NCI-H187 (cell line): ENCODE results near the gene MYH14.
"Not testable (repeated sequence)": the region's sequence is repeated elsewhere in the genome, so short reads cannot be mapped to it uniquely, and the experiment has no call there.

Experiments
- DNase-seq, 2 experiments: peaks; one replicate each; lab custom pipeline; 2025; lab: John Stamatoyannopoulos, UW

MYH14 gene

DNA sequence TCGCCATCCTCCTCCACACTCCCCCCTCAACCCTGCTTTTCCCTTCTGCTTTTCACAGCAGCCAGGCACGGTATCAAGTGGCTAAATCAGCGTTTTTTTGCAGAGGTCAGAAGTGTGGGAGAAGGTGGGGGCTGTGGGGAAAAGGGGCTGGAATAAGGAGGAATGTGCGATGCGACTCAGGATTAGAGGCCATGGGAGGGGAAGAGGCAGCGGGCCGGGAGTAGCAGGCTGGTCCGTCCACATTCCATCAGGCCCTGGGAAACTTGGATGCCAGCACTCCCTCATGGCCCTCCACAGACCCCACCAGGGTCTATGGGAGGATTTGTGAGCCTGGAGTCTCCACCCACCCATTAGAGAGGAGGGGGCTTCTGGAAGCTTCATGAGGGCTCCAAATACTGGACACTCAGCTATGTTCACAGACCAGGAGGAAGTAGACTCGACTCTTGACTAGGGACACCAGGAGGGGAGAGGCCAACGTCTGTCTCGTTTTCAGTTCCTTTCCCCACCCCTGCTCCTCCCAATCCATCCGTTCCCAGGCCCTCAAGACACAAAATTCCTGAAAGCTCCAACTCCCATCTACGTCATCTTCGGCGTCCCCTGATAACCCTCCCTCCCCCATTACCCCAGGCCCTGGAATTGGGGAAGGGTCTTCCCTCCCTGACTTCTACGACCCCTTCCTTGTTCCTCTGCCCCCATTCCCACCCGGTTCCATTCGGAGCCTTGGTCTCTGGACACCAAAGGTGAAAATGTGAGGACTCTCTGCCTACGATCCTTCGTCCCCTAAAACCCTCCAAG is 129.0 kb downstream of the MYH14 start:
- no peak for DNase-seq

DNA sequence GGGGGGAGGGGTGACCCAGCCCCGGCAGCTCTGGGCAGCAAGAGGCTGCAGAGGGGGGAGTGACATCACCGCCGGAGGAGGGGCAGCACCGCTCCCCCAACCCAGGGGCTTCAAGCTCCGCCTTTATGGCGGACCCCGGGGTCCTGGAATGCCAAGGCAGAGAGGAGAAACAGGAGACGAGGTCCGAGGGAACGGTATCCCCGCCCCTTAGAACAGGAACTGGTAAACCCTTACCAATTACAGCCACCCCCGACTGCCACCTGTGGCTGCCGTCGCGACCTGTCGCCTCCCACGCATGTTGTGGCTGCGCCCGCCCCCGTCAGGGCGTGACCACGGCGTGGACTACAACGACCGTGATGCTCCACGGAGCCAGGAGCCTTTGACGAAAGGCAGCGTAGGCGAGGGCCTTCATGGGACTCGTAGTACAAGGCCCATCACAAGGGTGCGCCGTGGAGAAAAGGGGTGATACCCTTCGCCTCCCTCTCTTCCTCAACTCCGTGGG is 129.9 kb downstream of the MYH14 start:
- peak; percentile 85 to 99 for DNase-seq

DNA sequence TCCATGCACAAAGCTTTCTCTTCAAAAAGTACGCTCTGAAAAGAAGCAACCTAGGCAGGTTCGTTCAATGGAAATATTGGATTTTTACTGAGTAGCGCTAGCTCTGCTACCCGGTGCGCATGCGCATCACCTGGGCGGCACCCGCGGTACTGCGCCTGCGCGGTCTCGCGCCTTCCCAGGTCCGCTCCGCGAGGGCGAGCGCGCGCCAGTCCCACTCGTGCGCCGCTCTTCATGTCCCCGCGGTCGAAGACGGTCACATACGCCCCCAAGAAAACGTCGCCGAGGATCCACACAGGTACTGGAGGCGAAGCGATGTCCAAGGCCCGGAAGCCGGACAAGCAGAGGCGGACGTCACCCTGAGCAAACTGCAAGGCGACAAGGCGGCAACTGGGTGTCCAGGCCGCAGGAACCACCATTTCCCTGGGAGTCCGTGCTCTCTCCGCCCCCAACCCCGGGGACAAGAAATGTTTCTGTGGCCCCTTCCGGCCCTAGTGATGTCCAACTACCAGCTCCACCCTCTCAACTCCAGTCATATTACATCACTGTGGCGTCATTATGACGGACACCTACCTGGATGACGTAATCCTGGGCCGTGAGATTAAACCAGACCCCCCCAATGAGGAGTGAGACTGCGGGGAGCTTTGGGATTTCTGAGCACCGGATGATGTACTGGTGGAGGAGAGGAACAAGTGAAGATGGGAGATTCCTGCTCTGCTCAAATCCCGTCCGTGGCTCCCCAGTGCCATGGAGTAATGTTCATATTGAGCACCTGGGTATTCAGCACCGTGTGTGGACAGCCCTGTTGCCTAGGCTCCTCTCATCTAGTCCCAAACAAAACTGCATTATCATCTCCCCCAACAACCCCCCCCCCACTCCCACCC is 130.6 kb downstream of the MYH14 start:
- DNase-seq: peak; percentile 76 to 99

DNA sequence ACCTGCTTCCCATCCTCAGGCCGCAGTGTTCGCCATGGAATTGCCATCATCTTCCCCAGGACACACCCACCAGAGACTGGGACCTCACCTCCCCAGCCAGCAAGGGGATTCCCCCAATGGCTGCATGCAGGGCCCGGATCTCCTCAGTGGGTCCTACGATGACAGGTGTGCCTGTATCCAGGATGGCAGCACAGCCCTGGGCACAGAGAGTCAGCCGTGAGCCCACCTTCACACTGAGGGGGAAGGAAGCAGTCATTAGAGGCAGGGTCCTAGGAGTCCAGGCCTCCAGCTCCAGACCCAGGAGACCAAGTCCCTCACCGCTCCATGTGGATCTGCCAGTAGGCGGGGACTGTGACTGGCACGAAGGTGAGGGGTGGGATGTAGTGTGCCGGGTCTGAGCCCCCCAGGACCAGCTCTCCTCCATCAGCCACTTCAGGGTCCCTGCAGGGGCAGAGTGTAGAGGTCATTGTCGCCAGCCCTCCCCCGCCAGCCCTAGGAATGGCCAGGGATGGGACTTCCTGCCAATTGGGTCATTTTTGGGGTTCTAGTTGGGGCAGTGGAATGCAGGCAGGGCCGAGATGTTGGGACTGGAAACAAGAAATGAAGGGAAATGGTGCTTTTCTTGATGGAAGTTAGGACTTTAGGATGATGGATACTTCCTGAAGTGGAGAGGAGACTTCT is 131.5 kb downstream of the MYH14 start:
- DNase-seq: no peak

- not testable (repeated sequence) for DNase-seq
Observed at GRCh38 chr19:50337031-50337430, 133.6 kb downstream of the MYH14 start.

- DNase-seq: no peak
Observed at GRCh38 chr19:50340331-50340730, 136.9 kb downstream of the MYH14 start.

GRCh38 chr19:50341091-50341564 is 137.7 kb downstream of the MYH14 start:
- DNase-seq: no peak

DNA sequence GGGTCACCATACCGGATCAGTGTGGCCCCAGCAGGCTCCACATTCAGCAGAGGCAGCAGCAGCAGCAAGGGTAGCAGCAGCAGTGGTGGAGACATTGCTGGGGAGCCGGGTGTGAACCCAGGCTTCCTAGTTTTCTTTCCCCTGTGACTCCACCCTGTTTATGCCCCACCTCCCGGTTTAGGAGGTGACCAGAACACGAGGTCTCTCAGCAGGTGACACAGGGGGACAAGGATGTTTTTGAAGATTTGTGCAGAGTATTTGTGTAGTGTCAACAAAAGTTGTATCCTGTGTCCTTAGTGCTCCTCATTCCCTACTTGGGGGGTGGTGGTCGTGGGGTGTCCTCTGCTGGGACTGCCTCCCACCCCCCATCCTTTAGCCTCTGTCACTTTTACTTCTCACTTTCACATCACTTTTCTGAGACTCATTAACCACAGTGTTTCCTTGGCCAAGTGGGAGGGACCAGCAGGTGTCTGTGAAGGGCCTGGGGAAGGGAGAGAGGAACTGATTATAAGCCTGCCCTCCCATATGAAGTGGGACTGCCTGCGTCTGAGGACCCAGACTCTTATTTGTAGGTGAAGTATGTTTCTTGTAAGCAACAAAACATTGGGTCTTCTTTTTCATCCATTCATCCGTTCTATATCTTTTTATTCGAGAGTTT is 141.4 kb downstream of the MYH14 start:
- no peak for DNase-seq

DNA sequence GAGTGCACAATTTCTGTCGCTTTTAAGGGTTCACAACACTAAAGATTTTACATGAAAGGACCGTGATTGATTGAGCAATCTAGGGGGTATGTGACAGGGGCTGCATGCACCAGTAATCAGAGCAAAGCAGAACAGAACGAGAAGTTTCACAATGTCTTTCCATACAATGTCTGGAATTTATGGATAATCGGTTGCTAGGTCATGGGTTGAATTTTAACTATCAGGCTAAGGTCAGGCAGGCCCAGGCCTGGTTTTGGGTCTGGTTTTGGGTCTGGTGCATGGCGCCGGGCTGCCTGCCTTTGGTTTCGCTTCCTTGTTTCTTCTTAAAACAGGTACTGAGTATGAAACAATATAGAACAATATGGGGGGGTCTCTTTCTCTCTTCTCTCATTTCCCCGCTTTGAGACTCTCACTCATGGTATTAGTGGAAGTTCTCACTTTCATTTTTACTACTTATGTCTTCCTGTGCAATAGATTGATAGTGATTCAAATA is 143.7 kb downstream of the MYH14 start:
- not testable (repeated sequence) for DNase-seq

- no peak for DNase-seq
Observed at GRCh38 chr19:50349277-50350057, 146.0 kb downstream of the MYH14 start.

GRCh38 chr19:50352242-50352641 is 148.8 kb downstream of the MYH14 start:
- no peak for DNase-seq

GRCh38 chr19:50353487-50353880 is 150.1 kb downstream of the MYH14 start:
- not testable (repeated sequence) for DNase-seq

DNA sequence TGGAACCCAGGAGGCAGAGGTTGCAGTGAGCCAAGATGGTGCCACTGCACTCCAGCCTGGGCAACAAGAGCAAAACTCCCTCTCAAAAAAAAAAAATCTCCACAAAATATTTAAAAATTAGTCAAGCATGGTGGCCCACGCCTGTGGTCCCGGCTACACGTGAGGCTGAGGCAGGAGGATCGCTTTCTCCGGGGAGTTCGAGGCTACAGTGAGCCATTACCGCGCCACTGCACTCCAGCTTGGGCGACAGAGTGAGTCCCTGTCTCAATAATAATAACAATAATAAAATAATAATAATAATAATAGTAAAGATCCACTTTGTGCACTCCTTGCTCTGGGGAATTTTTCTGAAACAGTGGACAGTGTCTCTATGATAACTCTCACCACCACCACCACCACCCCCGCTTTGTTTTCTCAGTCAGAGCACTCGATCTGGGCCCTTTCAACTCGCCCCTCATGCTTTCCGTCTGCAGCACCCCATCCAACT is 153.3 kb downstream of the MYH14 start:
- DNase-seq: no peak

- DNase-seq: peak; percentile 58 to 85
Observed at GRCh38 chr19:50357178-50358100, 154.0 kb downstream of the MYH14 start.

DNA sequence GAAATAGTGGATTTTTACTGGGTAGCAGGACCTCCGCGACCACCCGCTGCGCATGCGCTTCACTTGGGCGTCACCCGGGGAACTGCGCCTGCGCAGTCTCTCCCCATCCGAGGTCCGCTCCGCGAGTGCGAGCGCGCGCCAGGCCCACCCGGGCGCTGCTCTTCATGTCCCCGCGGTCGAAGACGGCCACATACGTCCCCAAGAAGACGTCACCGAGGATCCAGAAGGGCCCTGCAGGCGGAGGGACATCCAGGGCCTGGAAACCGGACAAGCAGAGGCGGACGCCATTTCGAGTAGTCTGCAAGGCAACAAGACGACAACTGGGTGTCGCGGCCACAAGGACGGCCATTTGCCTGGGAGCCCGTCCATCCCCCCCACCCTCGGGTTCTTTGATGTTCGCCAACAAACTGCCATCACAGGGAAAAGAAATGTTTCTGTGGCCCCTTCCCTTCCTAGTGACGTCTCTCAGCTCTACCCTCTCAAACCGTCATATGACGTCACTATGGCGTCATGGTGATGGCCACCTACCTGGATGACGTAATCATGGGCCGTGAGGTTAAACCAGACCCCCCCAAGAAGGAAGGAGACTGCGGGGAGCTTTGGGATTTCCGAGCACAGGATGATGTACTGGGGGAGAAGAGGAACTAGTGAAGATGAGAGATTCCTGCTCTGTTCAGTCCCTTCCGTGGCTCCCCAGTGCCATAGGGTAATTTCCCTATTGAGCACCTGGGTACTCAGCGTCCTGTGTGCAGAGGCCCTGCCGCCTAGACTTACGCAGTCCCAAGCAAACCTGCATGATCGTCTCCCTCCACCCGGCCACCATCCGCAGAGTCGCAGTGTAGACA is 155.3 kb downstream of the MYH14 start:
- DNase-seq: peak; percentile 37 to 54

GRCh38 chr19:50359328-50359818 is 156.0 kb downstream of the MYH14 start:
- DNase-seq: no peak
